ENCODE results near the gene SMIM22. TPM values are rescaled to one million over a fixed set of nuclear protein-coding genes. Genes with fewer than 3 reads are reported as not detected.

SMIM22 gene
- not detected in 2 replicates for total RNA-seq
- long read RNA-seq, result 0 reads

GRCh38 chr16:4795181-4795827 lies at the start of gene SMIM22:
Gene SMIM22 (plus strand): TSS chr16:4795369. CDS start chr16:4795735, 366 bp downstream.
- DNase-seq (ENCODE audit: low read depth, low spot score), result no peak
- Mint-ChIP-seq H3K27ac (ENCODE audit: unreplicated experiment) (no peak within 1 kb of the TSS), H3K4me3 (no peak within 1 kb of the TSS), H3K27me3 (ENCODE audit: low read depth) (no peaks in the 10 kb centered on the region), H3K9me3 (no peaks in the 10 kb centered on the region), H3K4me1 (no peaks in the 10 kb centered on the region), H3K36me3 (ENCODE audit: low read depth) (no peaks in the 10 kb centered on the region)
- TF ChIP-seq CTCF (conservative IDR thresholded peaks at IDR 0.05), result no peak

- Mint-ChIP-seq H3K36me3 (ENCODE audit: low read depth) (no peaks in the 10 kb centered on the region), H3K4me3 (no peak overlapping the region), H3K27ac (ENCODE audit: unreplicated experiment) (no peak overlapping the region), H3K27me3 (ENCODE audit: low read depth) (peaks cover 2% of the 10 kb centered on the region), H3K9me3 (no peaks in the 10 kb centered on the region), H3K4me1 (no peaks in the 10 kb centered on the region)
- no peak for TF ChIP-seq CTCF (conservative IDR thresholded peaks at IDR 0.05)
- DNase-seq (ENCODE audit: low read depth, low spot score), result no peak
Measured at GRCh38 chr16:4746215-4746614, 49.0 kb upstream of the SMIM22 start.

DNA sequence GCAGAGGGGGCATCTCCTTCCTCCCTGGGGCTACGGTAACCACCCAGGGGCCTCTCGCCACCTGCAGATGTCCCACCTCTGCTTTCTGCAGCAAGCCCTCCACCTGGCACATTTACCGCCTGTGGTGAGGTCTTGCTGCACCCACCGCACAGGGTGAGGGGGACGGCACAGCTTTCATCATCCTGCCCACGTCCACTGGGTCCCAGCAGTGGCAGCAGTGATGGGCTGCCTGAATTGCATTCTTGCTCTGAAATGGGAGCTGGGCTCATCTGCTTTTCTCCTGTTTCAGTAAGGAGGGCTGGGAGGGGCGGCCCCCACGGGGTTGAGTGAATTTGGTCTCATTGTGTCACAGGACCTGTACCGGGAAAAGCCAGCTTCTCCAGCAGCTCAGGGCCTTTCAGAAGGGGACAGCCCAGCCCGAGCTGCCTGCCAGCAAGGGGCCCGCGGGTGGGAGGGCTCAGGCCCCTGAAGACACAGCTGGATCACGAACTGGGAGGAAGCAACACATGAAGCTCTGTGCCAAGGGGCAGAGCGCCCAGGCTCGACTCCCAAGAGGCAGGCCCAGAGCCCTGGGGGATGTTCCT lies 48.1 kb upstream of the SMIM22 start:
- H3K27me3 Mint-ChIP-seq (ENCODE audit: low read depth), result peaks cover 2% of the 10 kb centered on the region

GRCh38 chr16:4747906-4748681 lies 47.1 kb upstream of the SMIM22 start:
- Mint-ChIP-seq H3K4me1 (no peaks in the 10 kb centered on the region), H3K9me3 (no peaks in the 10 kb centered on the region), H3K36me3 (ENCODE audit: low read depth) (peaks cover under 1% of the 10 kb centered on the region), H3K4me3 (no peak overlapping the region), H3K27me3 (ENCODE audit: low read depth) (no peaks in the 10 kb centered on the region), H3K27ac (ENCODE audit: unreplicated experiment) (no peak overlapping the region)
- DNase-seq (ENCODE audit: low read depth, low spot score), result no peak
- TF ChIP-seq CTCF (conservative IDR thresholded peaks at IDR 0.05), result no peak

More for the DNA sequence above, 48.1 kb upstream of the SMIM22 start:
- Mint-ChIP-seq H3K4me3 (no peak overlapping the region), H3K4me1 (no peaks in the 10 kb centered on the region), H3K36me3 (ENCODE audit: low read depth) (no peaks in the 10 kb centered on the region), H3K9me3 (no peaks in the 10 kb centered on the region), H3K27ac (ENCODE audit: unreplicated experiment) (peak overlapping the region; percentile 57)
- TF ChIP-seq CTCF (conservative IDR thresholded peaks at IDR 0.05), result no peak
- DNase-seq (ENCODE audit: low read depth, low spot score), result no peak

DNA sequence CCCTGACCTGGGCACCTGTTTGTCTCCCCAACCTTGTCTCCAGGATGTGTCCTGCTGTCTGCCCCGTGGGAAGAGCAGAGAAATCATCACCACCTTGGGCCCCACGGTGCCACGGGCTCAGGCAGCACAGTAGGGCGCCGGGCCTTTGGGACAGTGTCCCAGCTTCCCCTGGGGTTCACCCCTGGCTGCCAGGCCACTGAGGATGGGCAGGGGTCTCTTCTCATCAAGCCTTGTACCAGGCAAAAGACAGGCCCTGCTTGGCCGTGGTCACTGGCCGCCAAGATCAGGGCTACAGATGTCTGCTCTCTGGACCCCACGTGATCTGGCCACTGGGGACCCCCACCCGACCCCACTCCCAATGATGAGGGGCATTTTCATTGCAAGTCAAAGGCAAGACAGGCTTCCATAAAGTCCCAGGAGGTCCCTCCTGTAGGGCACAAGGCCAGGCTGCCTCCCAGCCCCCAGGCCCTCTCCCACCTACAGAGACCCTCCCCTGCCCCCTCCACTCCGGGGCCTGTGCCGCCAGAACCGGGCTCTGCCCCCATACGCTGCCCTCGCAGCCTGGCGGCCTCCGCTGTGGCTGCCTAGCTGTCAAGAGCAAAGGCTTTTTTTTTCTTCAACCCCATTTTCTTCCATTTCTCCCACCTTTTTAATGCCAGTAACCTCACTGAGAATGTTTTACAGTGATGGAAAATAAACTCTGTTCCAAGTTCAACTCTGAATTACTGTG lies 46.3 kb upstream of the SMIM22 start:
- Mint-ChIP-seq H3K27ac (ENCODE audit: unreplicated experiment) (peak overlapping the region; percentile 78), H3K4me1 (no peaks in the 10 kb centered on the region), H3K9me3 (no peaks in the 10 kb centered on the region), H3K27me3 (ENCODE audit: low read depth) (no peaks in the 10 kb centered on the region), H3K4me3 (no peak overlapping the region), H3K36me3 (ENCODE audit: low read depth) (peaks cover 3% of the 10 kb centered on the region)
- no peak for DNase-seq (ENCODE audit: low read depth, low spot score)
- TF ChIP-seq CTCF (conservative IDR thresholded peaks at IDR 0.05), result no peak
